ACHN (cell line): Measurements from ENCODE around the gene SCARB1.

Experiments used
- DNase-seq: peaks from one replicate; pipeline ENCODE4 v3.0.0-alpha.2; 2015
- in situ Hi-C: cut with HindIII; loops from 2 replicates; pipeline ENCODE4 v1.10.0; 2017; ENCODE audit warnings: low sequenced_read_pairs, low pct_ligation_motif_present, low pct_unique_long_range_greater_than_20kb

Gene SCARB1

GRCh38 chr12:124731869-124732268 is 131.8 kb downstream of the SCARB1 start:
- DNase-seq = no peak
- in situ Hi-C loops = loop anchor here (10.0 kb wide), 1 partner anchor 47 kb away; no protein-coding TSS in a partner anchor

- DNase-seq = peak; percentile 72
- in situ Hi-C loops = loop anchor here (10.0 kb wide), 1 partner anchor 46 kb away; no protein-coding TSS in a partner anchor
Observed at GRCh38 chr12:124730455-124730932, 133.2 kb downstream of the SCARB1 start.

DNA sequence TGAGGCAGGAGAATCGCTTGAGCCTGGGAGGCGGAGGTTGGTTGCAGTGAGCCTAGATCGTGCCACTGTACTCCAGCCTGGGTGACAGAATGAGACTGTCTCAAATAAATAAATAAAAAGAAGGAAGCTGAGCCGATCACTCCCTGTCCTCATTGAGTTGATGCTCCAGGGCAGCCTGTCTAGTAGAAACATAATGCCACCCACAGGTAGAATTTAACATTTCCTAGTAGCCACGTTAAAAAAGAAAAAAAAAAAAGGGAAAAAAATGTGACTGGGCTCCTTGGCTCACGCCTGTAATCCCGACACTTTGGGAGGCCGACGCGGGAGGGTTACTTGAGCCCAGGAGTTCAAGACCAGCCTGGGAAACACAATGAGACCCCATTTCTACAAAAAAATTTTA is 135.7 kb downstream of the SCARB1 start:
- in situ Hi-C loops = no loop called here
- no peak for DNase-seq

- in situ Hi-C loops = no loop called here
- no peak for DNase-seq
Observed at GRCh38 chr12:124727264-124727800, 136.3 kb downstream of the SCARB1 start.
